Suppressor macrophage (primary cell): ENCODE data around the gene RNF227.

Experiments
- DNase-seq, 4 experiments: peaks; one replicate each; pipeline ENCODE4 v3.0.0-alpha.2; 2020 to 2022

Gene RNF227

DNA sequence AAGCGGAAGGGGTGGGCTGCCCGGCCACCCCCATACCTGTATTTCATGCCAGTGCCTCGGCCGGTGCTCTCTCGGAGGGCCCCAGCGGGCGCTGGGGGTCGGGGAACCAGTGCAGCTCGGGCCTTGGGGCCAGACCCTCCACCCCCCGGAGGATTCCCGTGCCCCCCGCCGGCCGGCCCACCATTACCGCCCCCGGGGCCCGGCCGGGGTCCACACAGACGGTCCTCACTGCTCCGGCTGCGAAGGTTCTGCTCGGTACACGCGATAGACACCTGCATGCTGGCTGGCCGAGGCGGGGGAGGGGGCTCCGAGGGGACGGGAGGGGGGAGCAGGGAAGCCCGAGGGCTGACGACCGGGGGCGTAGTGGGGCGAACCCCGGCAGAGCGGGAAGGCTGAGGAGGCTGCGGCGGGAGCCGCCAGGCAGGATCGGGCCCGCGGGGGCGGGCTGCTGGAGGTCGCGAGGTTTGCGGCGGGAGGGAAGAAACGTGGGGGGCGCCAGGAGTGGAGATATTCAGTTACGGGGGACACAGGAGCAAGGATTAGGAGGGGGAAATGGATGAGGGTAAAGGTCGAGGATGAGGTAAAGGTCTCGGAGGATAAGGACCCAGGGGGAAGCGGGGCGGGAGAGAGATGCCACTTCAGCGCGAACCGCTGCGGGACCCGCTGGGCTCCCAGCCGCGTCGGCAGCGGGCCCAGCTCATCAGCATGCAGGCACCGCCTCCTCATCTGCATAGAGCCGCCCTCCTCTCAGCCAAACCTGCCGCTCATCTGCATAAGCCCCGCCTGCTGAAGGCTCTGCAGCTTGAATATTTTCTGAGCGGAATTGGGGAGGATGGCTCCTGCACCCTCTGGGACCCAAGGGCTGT is 13.3 kb upstream of the RNF227 start, which contains the start of gene KCNAB3:
Gene KCNAB3, minus strand, starts transcription at position 699 of the 866 bp plus-strand sequence. Its CDS starts 421 bp downstream, at position 278.
- peak in 2 of 4 experiments; percentile 14 to 25 for DNase-seq

DNA sequence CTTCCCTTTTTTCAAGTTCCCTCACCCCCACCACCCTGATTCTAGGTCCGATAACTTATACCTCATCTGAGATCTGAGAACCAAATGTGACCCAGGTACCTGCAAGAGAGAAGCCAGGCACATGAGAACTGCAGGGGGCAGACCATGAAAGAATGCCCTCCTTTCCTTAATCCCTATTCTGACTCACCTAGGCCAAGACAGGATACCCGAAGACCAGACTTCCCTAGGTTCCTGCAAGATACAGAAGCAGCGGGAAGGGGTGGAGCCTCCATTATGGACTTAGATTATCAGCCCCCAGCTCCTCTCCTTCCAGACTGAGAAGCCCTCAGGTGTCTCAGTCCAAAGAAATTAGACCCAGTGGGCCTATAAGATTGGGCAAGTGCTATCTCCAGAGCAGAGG is 11.5 kb upstream of the RNF227 start:
- no peak for DNase-seq

DNA sequence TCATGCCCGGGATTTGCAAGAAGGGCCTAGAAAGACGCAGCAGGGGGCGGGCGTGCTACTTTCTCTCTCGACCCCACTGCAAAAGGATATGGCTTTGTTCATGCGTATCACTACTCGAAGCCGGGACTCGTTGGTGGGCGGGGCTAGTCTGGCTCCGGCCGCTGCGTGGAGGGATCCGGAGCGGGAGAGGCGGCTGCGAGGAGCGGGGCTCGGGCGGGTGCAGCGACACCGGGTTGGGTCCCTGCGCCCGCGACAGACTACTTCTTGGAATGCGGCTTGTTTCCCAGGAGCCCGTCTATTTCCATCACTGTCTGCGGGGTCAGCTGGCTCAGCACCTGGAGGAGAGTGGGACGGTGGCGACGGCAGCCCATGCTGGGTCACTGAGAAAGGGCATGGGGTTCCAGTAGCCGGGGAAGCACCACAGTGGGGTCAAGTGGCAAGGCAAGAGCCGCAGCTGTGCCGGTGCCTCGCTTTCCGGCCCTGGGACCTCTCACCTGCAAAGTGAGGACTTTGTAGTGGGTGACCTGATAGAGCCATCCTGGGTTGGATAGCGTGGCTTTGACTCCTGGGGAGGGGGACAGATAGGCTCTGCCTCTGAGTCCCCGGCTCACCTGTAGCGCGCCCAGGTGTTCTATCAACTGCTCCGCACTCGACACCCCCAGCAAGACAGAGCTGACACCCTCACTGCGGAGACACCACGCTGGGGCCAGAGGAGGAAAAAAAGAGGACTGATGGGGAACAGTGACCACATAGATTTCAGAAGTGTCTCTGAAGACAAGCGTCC is 6.9 kb upstream of the RNF227 start:
- peak; percentile 52 to 87 (median 70) for DNase-seq

- no peak for DNase-seq
Observed at GRCh38 chr17:7922269-7922844, 6.3 kb upstream of the RNF227 start.

DNA sequence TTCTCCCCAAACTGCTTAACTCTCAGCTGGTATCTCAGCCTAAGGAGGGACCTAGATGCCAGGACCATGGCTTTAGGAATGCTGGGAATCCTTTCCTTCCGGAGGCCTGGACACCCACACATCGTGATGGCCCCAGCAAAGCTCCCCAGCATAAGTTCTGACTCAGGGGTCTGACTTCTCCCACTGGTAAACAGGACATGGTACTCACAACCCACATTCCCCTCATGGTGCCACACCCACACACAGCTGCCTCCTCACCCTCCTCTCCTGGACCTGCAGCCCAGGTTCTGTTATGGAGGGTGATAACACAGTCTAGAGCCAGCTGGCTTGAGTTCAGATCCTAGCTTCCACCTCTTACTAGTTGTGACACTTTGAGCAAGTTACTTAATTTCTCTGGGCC is 719 bp upstream of the RNF227 start:
- DNase-seq = no peak

DNA sequence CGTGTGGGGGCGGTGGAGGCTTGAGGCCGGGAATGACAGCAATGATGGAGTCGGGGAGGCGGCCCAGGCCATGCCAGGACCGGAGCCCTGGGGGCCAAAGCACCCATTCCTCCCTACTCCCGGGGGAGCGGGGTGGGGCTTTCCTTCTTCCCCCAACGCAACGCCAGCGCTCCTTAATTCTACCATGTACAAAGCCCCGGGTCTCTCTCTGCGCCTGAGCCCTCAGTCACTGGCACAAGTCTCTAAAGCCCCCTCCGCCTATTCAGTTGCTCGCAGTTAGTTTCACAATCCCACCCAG is 245 bp upstream of the RNF227 start:
- no peak for DNase-seq

GRCh38 chr17:7915179-7915610 is 894 bp downstream of the RNF227 start:
- peak; percentile 60 to 81 (median 70) for DNase-seq

- peak; percentile 66 to 85 (median 78) for DNase-seq
Observed at GRCh38 chr17:7912927-7913524, 3.1 kb downstream of the RNF227 start.

DNA sequence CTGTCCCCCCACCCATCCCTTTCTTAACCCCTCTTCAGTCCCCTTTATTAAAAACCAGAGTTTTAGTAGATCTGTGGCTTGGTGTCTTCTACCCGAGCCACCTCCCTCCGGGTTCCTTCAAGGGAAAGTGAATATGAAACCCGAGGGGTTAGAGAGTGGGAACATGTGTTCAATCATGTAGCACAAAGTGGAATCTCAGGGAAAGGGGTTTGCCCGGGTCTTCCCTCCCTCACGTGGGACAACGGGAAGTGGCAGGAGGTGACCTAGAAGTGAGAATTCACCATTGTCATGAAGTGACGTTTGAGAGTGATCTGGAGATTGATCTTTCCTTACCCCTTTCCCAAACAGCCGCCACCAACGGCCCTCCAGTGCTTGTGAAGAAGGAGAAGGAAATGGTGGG is 5.0 kb downstream of the RNF227 start:
- no peak for DNase-seq

- peak in 3 of 4 experiments; percentile 28 to 38 (median 37) for DNase-seq
Observed at GRCh38 chr17:7910711-7911110, 5.4 kb downstream of the RNF227 start.

DNA sequence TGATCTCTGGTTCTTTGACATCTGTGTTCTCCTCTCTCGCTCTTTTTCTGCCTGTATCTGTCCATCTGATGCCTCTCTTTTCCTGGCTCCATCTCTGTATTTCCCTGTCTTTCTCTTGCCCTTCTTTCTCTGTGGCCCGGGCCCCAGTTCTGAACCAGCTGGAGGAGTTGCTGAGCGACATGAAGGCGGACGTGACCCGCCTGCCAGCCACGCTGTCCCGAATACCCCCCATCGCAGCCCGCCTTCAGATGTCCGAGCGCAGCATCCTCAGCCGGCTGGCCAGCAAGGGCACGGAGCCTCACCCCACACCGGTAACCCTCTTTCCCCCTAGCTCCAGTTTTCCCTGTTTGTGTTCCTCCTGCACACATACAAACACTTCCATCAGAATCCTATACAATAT is 5.8 kb downstream of the RNF227 start:
- no peak for DNase-seq

GRCh38 chr17:7909089-7909488 is 7.0 kb downstream of the RNF227 start:
- DNase-seq = no peak

DNA sequence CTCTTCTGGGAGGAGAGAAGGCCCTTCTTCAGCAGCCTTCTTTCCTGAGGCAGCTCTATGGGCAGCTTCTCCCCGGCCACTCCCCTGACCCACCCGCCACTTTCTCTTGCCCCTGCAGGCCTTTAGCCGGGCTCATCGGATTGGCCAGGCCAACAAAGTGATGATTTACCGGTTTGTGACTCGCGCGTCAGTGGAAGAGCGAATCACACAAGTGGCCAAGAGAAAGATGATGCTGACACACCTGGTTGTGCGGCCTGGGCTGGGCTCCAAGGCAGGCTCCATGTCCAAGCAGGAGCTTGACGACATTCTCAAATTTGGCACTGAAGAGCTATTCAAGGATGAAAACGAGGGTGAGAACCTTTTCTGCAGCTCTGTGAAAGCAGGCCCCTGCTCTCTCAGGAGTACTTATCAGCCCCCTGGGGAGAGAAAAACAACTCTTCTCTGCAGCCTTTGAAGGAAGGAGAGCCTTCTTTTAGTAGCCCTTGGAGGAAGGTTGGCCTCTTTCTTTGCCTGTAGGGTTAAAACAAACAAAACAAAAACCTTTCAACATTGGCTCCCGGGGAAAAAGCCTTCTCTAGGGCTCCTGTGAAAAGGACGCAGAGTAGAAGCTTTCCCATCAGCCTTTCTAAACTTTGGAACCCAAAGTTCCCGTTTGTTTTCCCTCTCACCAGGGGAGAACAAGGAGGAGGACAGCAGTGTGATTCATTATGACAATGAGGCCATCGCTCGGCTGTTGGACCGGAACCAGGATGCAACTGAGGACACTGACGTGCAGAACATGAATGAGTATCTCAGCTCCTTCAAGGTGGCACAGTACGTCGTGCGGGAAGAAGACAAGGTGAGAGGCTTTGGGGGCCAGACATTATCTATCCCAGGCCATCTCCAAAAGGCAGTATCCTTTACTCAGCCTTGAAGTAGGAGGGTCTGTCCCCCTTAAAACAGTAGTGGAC is 12.7 kb downstream of the RNF227 start:
- no peak for DNase-seq

DNA sequence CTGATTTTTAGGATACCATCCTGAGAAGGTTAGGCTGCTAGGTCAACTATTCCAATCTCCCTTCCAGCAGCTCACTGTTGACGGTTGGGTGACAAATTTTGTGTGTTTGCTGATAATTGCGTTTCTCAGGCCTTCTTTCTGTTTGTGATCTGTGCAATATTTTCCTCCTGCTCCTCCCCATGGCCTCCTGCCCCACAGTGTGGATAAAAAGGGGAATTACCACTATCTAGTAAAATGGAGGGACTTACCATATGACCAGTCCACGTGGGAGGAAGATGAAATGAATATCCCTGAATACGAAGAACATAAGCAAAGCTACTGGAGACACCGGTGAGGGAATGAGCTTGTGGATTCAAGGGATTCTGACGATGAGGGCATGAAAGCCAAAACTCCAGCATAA is 18.3 kb downstream of the RNF227 start:
- DNase-seq = peak; percentile 73 to 89 (median 82)

DNA sequence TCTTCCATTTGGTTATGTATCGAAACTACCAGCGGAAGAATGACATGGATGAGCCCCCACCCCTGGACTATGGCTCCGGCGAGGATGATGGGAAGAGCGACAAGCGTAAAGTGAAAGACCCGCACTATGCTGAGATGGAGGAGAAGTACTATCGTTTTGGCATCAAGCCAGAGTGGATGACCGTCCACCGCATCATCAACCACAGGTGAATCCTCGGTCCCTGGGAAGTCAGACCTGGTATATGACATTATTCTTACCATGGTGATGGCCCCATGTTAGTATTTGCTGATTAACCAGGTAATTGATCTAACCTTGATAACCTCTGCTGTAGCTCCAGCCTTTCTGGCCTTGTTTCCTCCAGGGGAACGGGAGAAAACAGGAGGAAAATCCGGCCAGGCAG is 19.0 kb downstream of the RNF227 start:
- no peak for DNase-seq

DNA sequence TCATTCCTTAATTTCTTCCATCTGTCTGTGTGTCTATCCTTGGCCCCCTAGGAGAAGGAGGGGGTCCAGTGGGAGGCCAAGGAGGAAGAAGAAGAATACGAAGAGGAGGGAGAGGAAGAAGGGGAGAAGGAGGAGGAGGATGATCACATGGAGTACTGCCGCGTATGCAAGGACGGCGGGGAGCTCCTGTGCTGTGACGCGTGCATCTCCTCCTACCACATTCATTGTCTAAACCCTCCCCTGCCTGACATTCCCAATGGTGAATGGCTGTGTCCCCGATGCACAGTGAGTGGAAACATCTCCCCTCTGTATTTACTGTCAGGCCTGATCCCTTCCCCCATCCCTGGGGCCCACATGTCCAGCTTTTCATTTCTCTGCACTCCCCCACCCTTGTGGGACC is 21.2 kb downstream of the RNF227 start:
- no peak for DNase-seq

DNA sequence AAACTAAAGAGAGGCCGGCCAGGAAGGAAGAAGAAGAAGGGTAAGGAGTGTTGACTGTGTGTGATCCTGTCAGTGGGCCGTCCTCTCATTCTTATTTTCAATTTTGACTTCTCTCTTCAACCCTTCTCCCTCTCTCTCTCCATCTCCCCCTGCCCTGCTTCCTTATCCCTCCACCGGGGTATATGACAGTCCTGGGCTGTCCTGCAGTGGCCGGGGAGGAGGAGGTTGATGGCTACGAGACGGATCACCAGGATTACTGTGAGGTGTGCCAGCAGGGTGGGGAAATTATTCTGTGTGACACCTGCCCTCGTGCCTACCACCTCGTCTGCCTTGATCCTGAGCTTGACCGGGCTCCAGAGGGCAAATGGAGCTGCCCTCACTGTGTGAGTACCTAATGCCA is 21.9 kb downstream of the RNF227 start:
- DNase-seq = no peak

DNA sequence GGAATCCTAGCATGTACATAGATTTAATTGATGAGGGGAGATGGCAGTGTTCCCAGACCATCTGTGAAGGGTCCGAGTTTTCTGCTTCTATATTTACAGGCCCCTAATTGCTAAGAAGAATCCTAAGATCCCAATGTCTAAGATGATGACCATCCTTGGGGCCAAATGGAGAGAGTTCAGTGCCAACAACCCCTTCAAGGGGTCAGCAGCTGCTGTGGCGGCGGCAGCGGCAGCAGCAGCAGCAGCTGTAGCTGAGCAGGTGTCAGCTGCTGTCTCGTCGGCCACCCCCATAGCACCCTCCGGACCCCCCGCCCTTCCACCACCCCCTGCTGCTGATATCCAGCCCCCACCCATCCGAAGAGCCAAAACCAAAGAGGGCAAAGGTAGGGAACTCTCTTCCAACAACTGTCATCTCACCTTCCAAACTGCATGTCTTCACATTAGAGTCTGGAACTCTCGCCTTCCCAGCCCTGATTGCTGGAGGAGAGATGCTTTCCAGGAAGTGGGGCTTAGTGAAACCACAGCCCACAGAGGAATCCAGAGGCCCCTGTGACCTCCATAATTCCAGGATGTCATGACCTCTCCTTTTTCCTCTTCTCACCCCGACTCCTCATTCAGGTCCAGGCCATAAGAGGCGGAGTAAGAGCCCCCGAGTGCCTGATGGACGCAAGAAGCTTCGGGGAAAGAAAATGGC is 22.8 kb downstream of the RNF227 start:
- DNase-seq = no peak

GRCh38 chr17:7889166-7889955 is 26.7 kb downstream of the RNF227 start:
- peak; percentile 95 to 98 (median 97) for DNase-seq

GRCh38 chr17:7888184-7888920 is 27.7 kb downstream of the RNF227 start, which contains the start of gene CHD3:
Gene CHD3 (plus strand): TSS chr17:7888789. CDS start chr17:7889001, 212 bp downstream.
- DNase-seq = no peak
